Activated CD4-positive, alpha-beta T cell treated with anti-CD3 and anti-CD28 coated beads for 36 hours (primary cell): ENCODE results near the gene PCDHGB7. TPM values are rescaled to one million over a fixed set of nuclear protein-coding genes. Genes with fewer than 3 reads are reported as not detected.
"Not testable (repeated sequence)": the region's sequence is repeated elsewhere in the genome, so short reads cannot be mapped to it uniquely, and the experiment has no call there.

ENCODE experiments used
- ATAC-seq: fragments of 200-7000 bp; cut with Tn5 transposase; one replicate; pipeline ENCODE4 v1.10.0; 2021; ENCODE audit warnings: mild to moderate bottlenecking, moderate library complexity
- CTCF ChIA-PET: fragments of 350-600 bp; sonication (Branson Sonifier 250); formaldehyde crosslinking; loops from one replicate; lab custom pipeline; 2021; ENCODE audit warnings: antibody characterized with exemption; lab: Charles Lee
- POLR2A ChIA-PET: fragments of 350-600 bp; sonication (Branson Sonifier 250); formaldehyde crosslinking; loops from one replicate; lab custom pipeline; 2021; ENCODE audit warnings: antibody characterized with exemption, inconsistent platforms; lab: Charles Lee
- DNase-seq: peaks from one replicate; pipeline ENCODE4 v3.0.0-alpha.2; 2020
- H3K27ac Mint-ChIP-seq: one replicate; pipeline ENCODE4 v1.8.0; 2021; ENCODE audit warnings: mixed read lengths
- H3K27me3 Mint-ChIP-seq: one replicate; pipeline ENCODE4 v1.8.0; 2021; ENCODE audit warnings: mixed read lengths
- H3K36me3 Mint-ChIP-seq: one replicate; pipeline ENCODE4 v1.8.0; 2021; ENCODE audit warnings: low read depth, mixed read lengths
- H3K4me1 Mint-ChIP-seq: one replicate; pipeline ENCODE4 v1.8.0; 2021; ENCODE audit warnings: mixed read lengths
- H3K4me3 Mint-ChIP-seq: one replicate; pipeline ENCODE4 v1.8.0; 2021; ENCODE audit warnings: mild to moderate bottlenecking, moderate library complexity, mixed read lengths
- H3K9me3 Mint-ChIP-seq: one replicate; pipeline ENCODE4 v1.8.0; 2021; ENCODE audit warnings: low read depth, mixed read lengths
- intact Hi-C, 2 experiments: fragments of 100-400 bp; cut with DNase I in 1 of 2; cut with micrococcal nuclease in 1 of 2; formaldehyde crosslinking; loops; one replicate each; pipeline versions ENCODE4 v1.14.2 to v1.15.1; 2022 to 2024; cut with DNase I, micrococcal nuclease
- total RNA-seq, 2 experiments: library from RNA; stranded (reverse); gene quantifications; one replicate each; pipeline ENCODE4 v1.2.3, GENCODE V29; 2021

The PCDHGB7 gene
- total RNA-seq, 2 experiments from 2014 or later, result not detected

GRCh38 chr5:141414548-141415274 is 2.8 kb upstream of the PCDHGB7 start:
- CTCF ChIA-PET, result interaction anchor here (0.8 to 3.4 kb wide), 5 partner anchors 16 to 143 kb away, joined by 3 to 46 read pairs (median 23); partner anchors contain the start of gene PCDHGA12
- intact Hi-C loops, H3K4me3 Mint-ChIP-seq, H3K4me1 Mint-ChIP-seq, H3K27ac Mint-ChIP-seq, DNase-seq, ATAC-seq, POLR2A ChIA-PET: not testable (repeated sequence)
- Mint-ChIP-seq H3K9me3 (peaks cover 17% of the 10 kb centered on the region), H3K36me3 (peaks cover 29% of the 10 kb centered on the region), H3K27me3 (peaks cover 64% of the 10 kb centered on the region)

- Mint-ChIP-seq H3K36me3 (peaks cover 30% of the 10 kb centered on the region), H3K9me3 (peaks cover 19% of the 10 kb centered on the region), H3K27me3 (peaks cover 67% of the 10 kb centered on the region)
- POLR2A ChIA-PET, DNase-seq, H3K4me3 Mint-ChIP-seq, intact Hi-C loops, ATAC-seq, H3K27ac Mint-ChIP-seq, H3K4me1 Mint-ChIP-seq: not testable (repeated sequence)
- CTCF ChIA-PET, result interaction anchor here (1.6 to 3.4 kb wide), 3 partner anchors 12 to 77 kb away, joined by 4 to 23 read pairs (median 10); partner anchors contain the start of genes PCDHGA12, PCDHGA2 and PCDHGA9
Observed at GRCh38 chr5:141415275-141415618, 2.2 kb upstream of the PCDHGB7 start.

GRCh38 chr5:141419074-141419880 is 1.8 kb downstream of the PCDHGB7 start:
- Mint-ChIP-seq H3K36me3 (peaks cover 39% of the 10 kb centered on the region), H3K27me3 (peaks cover 70% of the 10 kb centered on the region), H3K27ac (no peak overlapping the region), H3K4me1 (peaks cover 6% of the 10 kb centered on the region), H3K4me3 (no peak overlapping the region), H3K9me3 (peaks cover 34% of the 10 kb centered on the region)
- intact Hi-C loops, result no loop called here
- ChIA-PET CTCF (interaction anchor here (0.6 to 3.3 kb wide), 7 partner anchors 11 to 145 kb away, joined by 3 to 11 read pairs (median 3); partner anchors contain the start of gene PCDHGA12), POLR2A (no interaction called here)
- ATAC-seq (no peak), DNase-seq (no peak)

- intact Hi-C loops, result loop anchor here (1.0 to 10.0 kb wide), 6 partner anchors 56 to 196 kb away; partner anchors contain the start of genes PCDHB14 (in 1 of the 2) and PCDHGC3 (in 1 of the 2)
- POLR2A ChIA-PET, result interaction anchor here (0.7 kb wide), 1 partner anchor 47 kb away, joined by 4 read pairs; no protein-coding TSS in a partner anchor
Observed at GRCh38 chr5:141420855-141421488, 3.5 kb downstream of the PCDHGB7 start, which contains the start of gene PCDHGA11. TSS of gene PCDHGA11 (plus strand) at chr5:141421051. CDS start at chr5:141421228, 177 bp downstream.

DNA sequence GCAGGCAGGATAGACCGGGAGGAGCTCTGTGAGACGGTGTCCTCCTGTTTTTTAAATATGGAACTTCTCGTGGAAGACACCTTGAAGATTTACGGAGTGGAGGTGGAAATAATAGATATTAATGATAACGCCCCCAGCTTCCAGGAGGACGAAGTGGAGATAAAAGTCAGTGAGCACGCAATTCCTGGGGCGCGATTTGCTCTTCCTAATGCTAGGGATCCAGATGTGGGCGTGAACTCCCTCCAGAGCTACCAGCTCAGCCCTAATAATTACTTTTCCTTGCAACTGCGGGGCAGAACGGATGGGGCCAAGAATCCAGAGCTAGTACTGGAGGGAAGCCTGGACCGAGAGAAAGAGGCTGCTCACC is 4.0 kb downstream of the PCDHGB7 start:
- H3K4me1 Mint-ChIP-seq, result peaks cover 2% of the 10 kb centered on the region
- CTCF ChIA-PET, result interaction anchor here (0.6 to 3.3 kb wide), 30 partner anchors 9 to 635 kb away, joined by 3 to 32 read pairs (median 5); partner anchors contain the start of genes PCDHA1, PCDHB16, PCDHGA10 and PCDHGA12
- peak overlapping the region; percentile 69 for H3K4me3 Mint-ChIP-seq
- ATAC-seq, result no peak
- POLR2A ChIA-PET, result no interaction called here
- intact Hi-C loops, result loop anchor here (1.0 to 10.0 kb wide), 6 partner anchors 56 to 197 kb away; partner anchors contain the start of genes PCDHB14 (in 1 of the 2) and PCDHGC3 (in 1 of the 2)
- peaks cover 35% of the 10 kb centered on the region for H3K36me3 Mint-ChIP-seq
- DNase-seq, result no peak
- no peak overlapping the region for H3K27ac Mint-ChIP-seq
- H3K9me3 Mint-ChIP-seq, result peaks cover 34% of the 10 kb centered on the region
- H3K27me3 Mint-ChIP-seq, result peaks cover 71% of the 10 kb centered on the region

More at GRCh38 chr5:141420855-141421488, 3.5 kb downstream of the PCDHGB7 start, which contains the start of gene PCDHGA11:
- peak within 1 kb of the TSS; percentile 69 for H3K4me3 Mint-ChIP-seq
- CTCF ChIA-PET, result interaction anchor here (0.6 to 3.3 kb wide), 34 partner anchors 8 to 635 kb away, joined by 3 to 32 read pairs (median 4); partner anchors contain the start of genes PCDHA1, PCDHB16, PCDHGA10 and PCDHGA12
- H3K27me3 Mint-ChIP-seq, result peaks cover 70% of the 10 kb centered on the region
- peaks cover 34% of the 10 kb centered on the region for H3K9me3 Mint-ChIP-seq
- H3K36me3 Mint-ChIP-seq, result peaks cover 35% of the 10 kb centered on the region
- DNase-seq, result peak; percentile 75
- no peak within 1 kb of the TSS for H3K27ac Mint-ChIP-seq
- peak; percentile 57 for ATAC-seq
- peaks cover 2% of the 10 kb centered on the region for H3K4me1 Mint-ChIP-seq

DNA sequence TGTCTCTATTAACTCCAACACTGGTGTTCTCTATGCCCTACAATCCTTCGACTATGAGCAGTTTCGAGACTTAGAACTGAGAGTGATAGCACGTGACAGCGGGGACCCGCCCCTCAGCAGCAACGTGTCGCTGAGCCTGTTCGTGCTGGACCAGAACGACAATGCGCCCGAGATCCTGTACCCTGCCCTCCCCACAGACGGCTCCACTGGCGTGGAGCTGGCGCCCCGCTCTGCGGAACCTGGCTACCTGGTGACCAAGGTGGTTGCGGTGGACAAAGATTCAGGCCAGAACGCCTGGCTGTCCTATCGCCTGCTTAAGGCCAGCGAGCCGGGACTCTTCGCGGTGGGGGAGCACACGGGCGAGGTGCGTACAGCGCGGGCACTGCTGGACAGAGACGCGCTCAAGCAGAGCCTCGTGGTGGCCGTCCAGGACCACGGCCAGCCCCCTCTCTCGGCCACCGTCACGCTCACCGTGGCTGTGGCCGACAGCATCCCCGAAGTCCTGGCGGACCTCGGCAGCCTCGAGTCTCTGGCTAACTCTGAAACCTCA is 5.3 kb downstream of the PCDHGB7 start:
- intact Hi-C loops, result loop anchor here (5.0 to 10.0 kb wide), 3 partner anchors 54 to 198 kb away; partner anchors contain the start of genes PCDHB14 (in 1 of the 2) and PCDHGC3 (in 1 of the 2)
- Mint-ChIP-seq H3K27me3 (peaks cover 76% of the 10 kb centered on the region), H3K9me3 (peaks cover 37% of the 10 kb centered on the region), H3K4me1 (peaks cover 1% of the 10 kb centered on the region), H3K36me3 (peaks cover 37% of the 10 kb centered on the region), H3K4me3 (no peak overlapping the region), H3K27ac (no peak overlapping the region)
- ATAC-seq (no peak), DNase-seq (no peak)
- CTCF ChIA-PET, result interaction anchor here (0.7 to 2.7 kb wide), 4 partner anchors 8 to 72 kb away, joined by 3 to 32 read pairs (median 12); partner anchors contain the start of genes PCDHGA10 and PCDHGA12
- POLR2A ChIA-PET, result no interaction called here

DNA sequence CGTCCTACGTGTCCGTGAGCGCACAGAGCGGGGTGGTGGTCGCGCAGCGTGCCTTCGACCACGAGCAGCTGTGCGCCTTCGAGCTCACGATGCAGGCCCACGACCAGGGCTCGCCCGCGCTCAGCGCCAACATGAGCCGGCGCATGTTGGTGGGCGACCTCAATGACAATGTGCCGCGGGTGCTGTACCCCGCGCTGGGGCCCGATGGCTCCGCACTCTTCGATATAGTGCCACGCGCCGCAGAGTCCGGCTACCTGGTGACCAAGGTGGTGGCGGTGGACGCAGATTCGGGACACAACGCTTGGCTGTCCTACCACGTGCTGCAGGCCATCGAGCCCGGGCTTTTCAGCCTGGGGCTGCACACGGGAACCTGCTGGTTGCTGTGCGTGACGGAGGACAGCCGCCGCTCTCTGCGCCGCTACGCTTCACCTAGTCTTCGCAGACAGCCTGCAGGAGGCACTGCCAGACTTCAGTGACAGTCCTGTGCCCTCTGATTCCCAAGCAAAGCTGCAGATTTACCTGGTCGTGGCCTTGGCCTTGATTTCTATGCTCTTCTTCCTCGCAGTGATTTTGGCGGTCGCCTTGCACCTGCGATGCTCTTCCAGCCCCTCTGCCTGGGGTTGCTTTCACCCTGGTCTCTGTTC is 10.4 kb downstream of the PCDHGB7 start:
- peaks cover 31% of the 10 kb centered on the region for H3K9me3 Mint-ChIP-seq
- no peak for ATAC-seq
- no peak for DNase-seq
- intact Hi-C loops, result loop anchor here (10.0 kb wide), 2 partner anchors 193 to 203 kb away; partner anchors contain the start of gene PCDHB14 (in 1 of the 2)
- peaks cover 68% of the 10 kb centered on the region for H3K27me3 Mint-ChIP-seq
- peaks cover 17% of the 10 kb centered on the region for H3K4me1 Mint-ChIP-seq
- ChIA-PET POLR2A (no interaction called here), CTCF (interaction anchor here (0.5 to 1.2 kb wide), 5 partner anchors 15 to 552 kb away, joined by 3 to 4 read pairs (median 3); partner anchors contain the start of gene PCDHGA10)
- H3K4me3 Mint-ChIP-seq, result no peak overlapping the region
- H3K36me3 Mint-ChIP-seq, result peaks cover 30% of the 10 kb centered on the region
- peak overlapping the region; percentile 21 for H3K27ac Mint-ChIP-seq

- POLR2A ChIA-PET, result interaction anchor here (0.7 kb wide), 2 partner anchors 27 to 54 kb away, joined by 3 to 5 read pairs; no protein-coding TSS in a partner anchor
- Mint-ChIP-seq H3K9me3 (peaks cover 33% of the 10 kb centered on the region), H3K4me3 (peak within 1 kb of the TSS; percentile 45), H3K27me3 (peaks cover 69% of the 10 kb centered on the region), H3K36me3 (peaks cover 31% of the 10 kb centered on the region), H3K27ac (no peak within 1 kb of the TSS), H3K4me1 (peaks cover 17% of the 10 kb centered on the region)
- ATAC-seq, result peak; percentile 73
- CTCF ChIA-PET, result interaction anchor here (0.6 to 3.3 kb wide), 36 partner anchors 9 to 1247 kb away, joined by 3 to 32 read pairs (median 4); partner anchors contain the start of genes PCDHGA10, PCDHGA11, PCDHGA3 and PCDHGA4
- peak; percentile 68 for DNase-seq
- intact Hi-C loops, result loop anchor here (1.0 to 5.0 kb wide), 3 partner anchors 47 to 134 kb away; partner anchors contain the start of gene PCDHGC3 (in 1 of the 2)
Observed at GRCh38 chr5:141430332-141431113, 13.0 kb downstream of the PCDHGB7 start, which contains the start of gene PCDHGA12. TSS of gene PCDHGA12 (plus strand) at chr5:141430507. CDS start at chr5:141430760, 253 bp downstream.

- ChIA-PET CTCF (interaction anchor here (0.7 to 3.3 kb wide), 24 partner anchors 10 to 133 kb away, joined by 3 to 32 read pairs (median 6); partner anchors contain the start of genes PCDHGA10, PCDHGA11, PCDHGA3 and PCDHGA4), POLR2A (no interaction called here)
- Mint-ChIP-seq H3K4me3 (peak overlapping the region; percentile 45), H3K27me3 (peaks cover 64% of the 10 kb centered on the region), H3K27ac (no peak overlapping the region), H3K9me3 (peaks cover 33% of the 10 kb centered on the region), H3K36me3 (peaks cover 31% of the 10 kb centered on the region), H3K4me1 (peaks cover 17% of the 10 kb centered on the region)
- DNase-seq (peak; percentile 33), ATAC-seq (peak; percentile 36)
- intact Hi-C loops, result loop anchor here in 1 of 2 experiments (5.0 kb wide), 1 partner anchor 46 kb away; the partner anchor contains the start of gene PCDHGC3
Observed at GRCh38 chr5:141431286-141431685, 13.8 kb downstream of the PCDHGB7 start.
